GM12878 (cell line): ENCODE measurements around the gene ACTG1. TPM values are rescaled to one million over a fixed set of nuclear protein-coding genes. Genes with fewer than 3 reads are reported as not detected.

ENCODE experiments used
- ATAC-seq: fragments of 200-7000 bp; cut with Tn5 transposase; 3 replicates; pipeline ENCODE4 v1.9.1; 2020; ENCODE audit warnings: mild to moderate bottlenecking, moderate library complexity
- BruUV-seq: library from RNA; stranded (reverse); fragments of 400-500 nt; replicated peaks from 2 replicates; lab custom pipeline; 2021; lab: Mats Ljungman, UMichigan
- CTCF ChIA-PET: fragments of 300-600 bp; sonication (Branson Sonifier 250); formaldehyde crosslinking; extraction: SDS; loops from one replicate; lab custom pipeline; 2021; ENCODE audit warnings: inconsistent platforms; lab: Yijun Ruan, JAX
- POLR2A ChIA-PET: fragments of 350-600 bp; formaldehyde crosslinking; extraction: SDS; loops from one replicate; lab custom pipeline; 2021; ENCODE audit warnings: inconsistent platforms; lab: Charles Lee
- RAD21 ChIA-PET: fragments of 300-600 bp; sonication (Branson Sonifier 250); formaldehyde crosslinking; loops from one replicate; lab custom pipeline; 2023; ENCODE audit warnings: antibody characterized with exemption; ENCODE audit not compliant: unreplicated experiment; lab: Charles Lee
- SMC1A ChIA-PET: fragments of 300-600 bp; sonication (Branson Sonifier 250); formaldehyde crosslinking; loops from one replicate; lab custom pipeline; 2023; ENCODE audit not compliant: unreplicated experiment, uncharacterized antibody; lab: Charles Lee
- DNase-seq: peaks from one replicate; pipeline ENCODE4 v3.0.0-alpha.2; 2011; ENCODE audit warnings: low read depth, low spot score
- FAIRE-seq: peaks from 3 replicates; lab custom pipeline; 2011; peaks lifted over from hg19 to GRCh38; lab: Jason Lieb, UNC
- H2AFZ ChIP-seq: 2 replicates; pipeline ENCODE4 v1.6.0; 2011; ENCODE audit warnings: low read depth, low read length, control low read depth; ENCODE audit not compliant: control insufficient read depth
- H3K27ac ChIP-seq: 2 replicates; pipeline ENCODE4 v1.5.1; 2011; ENCODE audit warnings: control low read depth; ENCODE audit not compliant: control insufficient read depth, insufficient read depth
- H3K27me3 ChIP-seq, 2 experiments: replicated peaks in 1 of 2; 2 replicates each; pipeline versions ENCODE4 v1.6.0 to v1.6.1; 2011; ENCODE audit warnings: low read length in 1 of 2; ENCODE audit not compliant: control insufficient read depth in 2 of 2, insufficient read depth in 2 of 2
- H3K36me3 ChIP-seq, 2 experiments: 2 replicates each; pipeline ENCODE4 v1.5.1; 2011; ENCODE audit warnings: low read length in 1 of 2; ENCODE audit not compliant: control insufficient read depth in 2 of 2, insufficient read depth in 2 of 2
- H3K4me1 ChIP-seq: 2 replicates; pipeline ENCODE4 v1.6.1; 2011; ENCODE audit warnings: mild to moderate bottlenecking, low read length, moderate library complexity, mixed read lengths; ENCODE audit not compliant: control insufficient read depth, insufficient read depth
- H3K4me2 ChIP-seq: 2 replicates; pipeline ENCODE4 v1.6.0; 2011; ENCODE audit warnings: control low read depth; ENCODE audit not compliant: control insufficient read depth, insufficient read depth
- H3K4me3 ChIP-seq: fragments of 200-600 bp; sonication (generic); 2 replicates; pipeline ENCODE4 v1.5.1; 2016
- H3K79me2 ChIP-seq: 2 replicates; pipeline ENCODE4 v1.6.0; 2011; ENCODE audit warnings: low read length; ENCODE audit not compliant: control insufficient read depth, insufficient read depth
- H3K9ac ChIP-seq: 2 replicates; pipeline ENCODE4 v1.8.0; 2011; ENCODE audit warnings: low read length, control low read depth, mixed read lengths; ENCODE audit not compliant: control insufficient read depth, insufficient read depth
- H3K9me3 ChIP-seq: replicated peaks from 3 replicates; pipeline ENCODE4 v1.5.1; 2011; ENCODE audit warnings: mild to moderate bottlenecking, low read length; ENCODE audit not compliant: control insufficient read depth, insufficient read depth
- H4K20me1 ChIP-seq: 2 replicates; pipeline ENCODE4 v1.6.0; 2011; ENCODE audit not compliant: control insufficient read depth, insufficient read depth
- BRCA1 ChIP-seq: IDR thresholded peaks from 2 replicates; pipeline ENCODE4 v1.6.1; 2011; ENCODE audit warnings: low read depth, low read length, improper control_type of control experiment
- ESRRA ChIP-seq: IDR thresholded peaks from 2 replicates; pipeline ENCODE4 v1.6.1; 2012; ENCODE audit warnings: mild to moderate bottlenecking, low read length, improper control_type of control experiment
- HDAC6 ChIP-seq: fragments of 200-600 bp; sonication (generic); IDR thresholded peaks from one replicate; pipeline ENCODE4 v1.8.0; 2017; ENCODE audit warnings: antibody characterized with exemption; ENCODE audit not compliant: unreplicated experiment
- MEF2A ChIP-seq: IDR thresholded peaks from 2 replicates; pipeline ENCODE4 v1.6.1; 2011; ENCODE audit warnings: low read depth, mild to moderate bottlenecking, low read length, moderate library complexity; ENCODE audit not compliant: insufficient read depth
- PAX8 ChIP-seq: fragments of 450-650 bp; IDR thresholded peaks from 2 replicates; pipeline ENCODE4 v1.6.1; 2017; ENCODE audit warnings: mild to moderate bottlenecking, moderate library complexity
- POLR2AphosphoS2 ChIP-seq: IDR thresholded peaks from 2 replicates; pipeline ENCODE4 v1.6.1; 2011; ENCODE audit warnings: low read depth, mild to moderate bottlenecking, low read length, improper control_type of control experiment, moderate library complexity
- POU2F2 ChIP-seq: IDR thresholded peaks from 3 replicates; pipeline ENCODE4 v1.6.1; 2011; ENCODE audit warnings: low read depth, mild to moderate bottlenecking, low read length, borderline replicate concordance
- ZNF274 ChIP-seq: IDR thresholded peaks from one replicate; pipeline ENCODE4 v1.8.0; 2011; ENCODE audit not compliant: insufficient read length, insufficient read depth
- WGBS: methylation state at CpG from one replicate; pipeline ENCODE4 v1.1.6; 2016; ENCODE audit warnings: low lambda C conversion rate; ENCODE audit not compliant: insufficient replicate concordance, insufficient coverage; ENCODE audit errors: missing lambda C conversion rate; 5-methylcytosine and 5-hydroxymethylcytosine counted together
- in situ Hi-C: fragments of 300-500 bp; cut with MboI; formaldehyde crosslinking; loops from 9 replicates; pipeline ENCODE4 v1.14.3; 2018; ENCODE audit warnings: mixed read lengths
- intact Hi-C: fragments of 100-400 bp; cut with micrococcal nuclease; formaldehyde crosslinking; loops from one replicate; pipeline ENCODE4 v1.14.2; 2022; ENCODE audit not compliant: unreplicated experiment
- polyA plus RNA-seq, 11 experiments: library from polyadenylated mRNA; depleted of rRNA in 4 of 11; unstranded in 6 of 11; stranded (reverse) in 5 of 11; fragments of >200 nt; fragmentation: Nextera tagmentation in 4 of 11; fragmentation: Illumina TruSeq in 1 of 11; extraction: Ambion mirVana in 4 of 11; extraction: Trizol in 1 of 11; gene quantifications; 1 replicate in 1 of 11; 2 replicates in 10 of 11; pipeline versions ENCODE4 v1.2.1 to v1.2.3, GENCODE V29; 2011 to 2016; ENCODE audit warnings: inconsistent platforms in 2 of 11, missing spikeins in 2 of 11, low read depth in 1 of 11
- total RNA-seq, 4 experiments: library from RNA; depleted of rRNA in 3 of 4; stranded (reverse); fragments of >200 nt in 3 of 4; fragmentation: Illumina TruSeq in 1 of 4; extraction: Trizol in 1 of 4; gene quantifications; 2 replicates each; pipeline versions ENCODE4 v1.2.1 to v1.2.3, GENCODE V29; 2013 to 2021
- TF ChIP-seq, protein P1 (sequence below): fragments of 450-650 bp; IDR thresholded peaks from 2 replicates; pipeline ENCODE4 v1.6.1; 2017; ENCODE audit warnings: borderline replicate concordance
- TF ChIP-seq, protein P2 (sequence below): IDR thresholded peaks from 2 replicates; pipeline ENCODE4 v1.6.1; 2011; ENCODE audit warnings: low read depth, mild to moderate bottlenecking, low read length, moderate library complexity, borderline replicate concordance; ENCODE audit errors: extremely low read depth
- TF ChIP-seq, protein P3 (sequence below): fragments of 450-650 bp; IDR thresholded peaks from 2 replicates; pipeline ENCODE4 v1.6.1; 2018; ENCODE audit warnings: borderline replicate concordance, mild to moderate bottlenecking; ENCODE audit not compliant: partially characterized antibody
- TF ChIP-seq, protein P4 (sequence below), 3 experiments: IDR thresholded peaks in 2 of 3; conservative IDR thresholded peaks in 1 of 3; 2 replicates each; pipeline ENCODE4 v1.5.1; 2011; ENCODE audit warnings: low read depth in 3 of 3, low read length in 3 of 3, mild to moderate bottlenecking in 3 of 3, control low read depth in 2 of 3, moderate library complexity in 2 of 3, inconsistent platforms in 1 of 3, mixed read lengths in 1 of 3; ENCODE audit not compliant: control insufficient read depth in 2 of 3, insufficient read depth in 1 of 3; ENCODE audit errors: extremely low read depth in 1 of 3
- TF ChIP-seq, protein P5 (sequence below): fragments of 450-650 bp; conservative IDR thresholded peaks from 2 replicates; pipeline ENCODE4 v1.6.1; 2017; ENCODE audit warnings: mild to moderate bottlenecking, moderate library complexity

ACTG1 gene
- total and polyA plus RNA-seq, 10 of the 15 experiments (the other 5 are each of a cell fraction or from before 2014, with no cell fraction given) = 810 to 6,105 (median 3,650) TPM

DNA sequence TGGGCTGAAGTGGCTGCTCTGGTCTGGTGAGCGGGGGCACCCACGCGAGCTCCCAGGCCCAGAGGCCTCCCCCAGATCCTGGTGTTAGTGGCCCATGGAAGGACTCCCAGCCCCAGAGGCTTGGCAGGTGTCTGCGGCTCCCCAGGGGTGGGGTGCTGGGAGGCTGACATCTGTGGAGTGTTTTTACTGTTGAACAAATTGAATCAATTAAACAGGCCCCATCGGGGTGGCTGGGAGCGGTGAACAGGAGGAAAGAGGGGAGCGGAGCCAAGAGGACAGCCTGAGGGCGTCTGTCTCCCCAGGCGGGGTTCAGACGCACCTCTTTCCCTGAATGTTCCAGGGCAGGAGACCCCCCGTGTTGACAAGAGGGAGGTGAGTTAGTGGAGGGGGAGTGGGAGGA lies 29.9 kb downstream of the ACTG1 start:
- H3K4me2 ChIP-seq = no peak overlapping the region
- no peaks in the 10 kb centered on the region for H3K36me3 ChIP-seq
- H3K9ac ChIP-seq = no peak overlapping the region
- in situ Hi-C loops = loop anchor here (25.0 kb wide), 1 partner anchor 345 kb away; no protein-coding TSS in a partner anchor
- WGBS = 28% methylated on average over 11 of the region's 11 CpGs
- no TSS peak for BruUV-seq
- peaks cover 12% of the 10 kb centered on the region for H3K4me1 ChIP-seq
- ChIA-PET POLR2A (no interaction called here), RAD21 (interaction anchor here (1.1 to 4.2 kb wide), 2 partner anchors 26 to 229 kb away, joined by 3 to 27 read pairs; no protein-coding TSS in a partner anchor), CTCF (interaction anchor here (1.4 to 3.9 kb wide), 4 partner anchors 118 to 229 kb away, joined by 6 to 44 read pairs (median 31); no protein-coding TSS in a partner anchor), SMC1A (interaction anchor here (1.1 to 2.9 kb wide), 2 partner anchors 26 to 52 kb away, joined by 3 to 9 read pairs; no protein-coding TSS in a partner anchor)
- DNase-seq (no peak), FAIRE-seq (no peak), ATAC-seq (no peak)
- no peak overlapping the region for H3K4me3 ChIP-seq
- H3K79me2 ChIP-seq = no peaks in the 10 kb centered on the region
- no peak overlapping the region for H3K27ac ChIP-seq
- peaks cover 7 to 8% of the 10 kb centered on the region in 2 experiments; a peak in 3 of 4 replicates for H3K27me3 ChIP-seq
- no peaks in the 10 kb centered on the region for H3K9me3 ChIP-seq
- TF ChIP-seq POU2F2 = no peak
- no peak for TF ChIP-seq HDAC6
- TF ChIP-seq, protein P1, sequence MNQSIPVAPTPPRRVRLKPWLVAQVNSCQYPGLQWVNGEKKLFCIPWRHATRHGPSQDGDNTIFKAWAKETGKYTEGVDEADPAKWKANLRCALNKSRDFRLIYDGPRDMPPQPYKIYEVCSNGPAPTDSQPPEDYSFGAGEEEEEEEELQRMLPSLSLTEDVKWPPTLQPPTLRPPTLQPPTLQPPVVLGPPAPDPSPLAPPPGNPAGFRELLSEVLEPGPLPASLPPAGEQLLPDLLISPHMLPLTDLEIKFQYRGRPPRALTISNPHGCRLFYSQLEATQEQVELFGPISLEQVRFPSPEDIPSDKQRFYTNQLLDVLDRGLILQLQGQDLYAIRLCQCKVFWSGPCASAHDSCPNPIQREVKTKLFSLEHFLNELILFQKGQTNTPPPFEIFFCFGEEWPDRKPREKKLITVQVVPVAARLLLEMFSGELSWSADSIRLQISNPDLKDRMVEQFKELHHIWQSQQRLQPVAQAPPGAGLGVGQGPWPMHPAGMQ = no peak
- TF ChIP-seq, protein P2, sequence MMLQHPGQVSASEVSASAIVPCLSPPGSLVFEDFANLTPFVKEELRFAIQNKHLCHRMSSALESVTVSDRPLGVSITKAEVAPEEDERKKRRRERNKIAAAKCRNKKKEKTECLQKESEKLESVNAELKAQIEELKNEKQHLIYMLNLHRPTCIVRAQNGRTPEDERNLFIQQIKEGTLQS = no peak
- TF ChIP-seq, protein P3, sequence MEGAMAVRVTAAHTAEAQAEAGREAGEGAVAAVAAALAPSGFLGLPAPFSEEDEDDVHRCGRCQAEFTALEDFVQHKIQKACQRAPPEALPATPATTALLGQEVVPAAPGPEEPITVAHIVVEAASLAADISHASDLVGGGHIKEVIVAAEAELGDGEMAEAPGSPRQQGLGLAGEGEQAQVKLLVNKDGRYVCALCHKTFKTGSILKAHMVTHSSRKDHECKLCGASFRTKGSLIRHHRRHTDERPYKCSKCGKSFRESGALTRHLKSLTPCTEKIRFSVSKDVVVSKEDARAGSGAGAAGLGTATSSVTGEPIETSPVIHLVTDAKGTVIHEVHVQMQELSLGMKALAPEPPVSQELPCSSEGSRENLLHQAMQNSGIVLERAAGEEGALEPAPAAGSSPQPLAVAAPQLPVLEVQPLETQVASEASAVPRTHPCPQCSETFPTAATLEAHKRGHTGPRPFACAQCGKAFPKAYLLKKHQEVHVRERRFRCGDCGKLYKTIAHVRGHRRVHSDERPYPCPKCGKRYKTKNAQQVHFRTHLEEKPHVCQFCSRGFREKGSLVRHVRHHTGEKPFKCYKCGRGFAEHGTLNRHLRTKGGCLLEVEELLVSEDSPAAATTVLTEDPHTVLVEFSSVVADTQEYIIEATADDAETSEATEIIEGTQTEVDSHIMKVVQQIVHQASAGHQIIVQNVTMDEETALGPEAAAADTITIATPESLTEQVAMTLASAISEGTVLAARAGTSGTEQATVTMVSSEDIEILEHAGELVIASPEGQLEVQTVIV = no peak
- TF ChIP-seq PAX8 = no peak
- no peak for TF ChIP-seq ESRRA
- TF ChIP-seq, protein P4, sequence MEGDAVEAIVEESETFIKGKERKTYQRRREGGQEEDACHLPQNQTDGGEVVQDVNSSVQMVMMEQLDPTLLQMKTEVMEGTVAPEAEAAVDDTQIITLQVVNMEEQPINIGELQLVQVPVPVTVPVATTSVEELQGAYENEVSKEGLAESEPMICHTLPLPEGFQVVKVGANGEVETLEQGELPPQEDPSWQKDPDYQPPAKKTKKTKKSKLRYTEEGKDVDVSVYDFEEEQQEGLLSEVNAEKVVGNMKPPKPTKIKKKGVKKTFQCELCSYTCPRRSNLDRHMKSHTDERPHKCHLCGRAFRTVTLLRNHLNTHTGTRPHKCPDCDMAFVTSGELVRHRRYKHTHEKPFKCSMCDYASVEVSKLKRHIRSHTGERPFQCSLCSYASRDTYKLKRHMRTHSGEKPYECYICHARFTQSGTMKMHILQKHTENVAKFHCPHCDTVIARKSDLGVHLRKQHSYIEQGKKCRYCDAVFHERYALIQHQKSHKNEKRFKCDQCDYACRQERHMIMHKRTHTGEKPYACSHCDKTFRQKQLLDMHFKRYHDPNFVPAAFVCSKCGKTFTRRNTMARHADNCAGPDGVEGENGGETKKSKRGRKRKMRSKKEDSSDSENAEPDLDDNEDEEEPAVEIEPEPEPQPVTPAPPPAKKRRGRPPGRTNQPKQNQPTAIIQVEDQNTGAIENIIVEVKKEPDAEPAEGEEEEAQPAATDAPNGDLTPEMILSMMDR (IDR thresholded peaks at IDR 0.05 in 2 of 3, conservative IDR thresholded peaks at IDR 0.05 in 1 of 3; ENCODE audit: control insufficient read depth in 2 of 3, extremely low read depth in 1 of 3, insufficient read depth in 1 of 3, low read depth in 3 of 3, low read length in 3 of 3) = no peak
- TF ChIP-seq, protein P5, sequence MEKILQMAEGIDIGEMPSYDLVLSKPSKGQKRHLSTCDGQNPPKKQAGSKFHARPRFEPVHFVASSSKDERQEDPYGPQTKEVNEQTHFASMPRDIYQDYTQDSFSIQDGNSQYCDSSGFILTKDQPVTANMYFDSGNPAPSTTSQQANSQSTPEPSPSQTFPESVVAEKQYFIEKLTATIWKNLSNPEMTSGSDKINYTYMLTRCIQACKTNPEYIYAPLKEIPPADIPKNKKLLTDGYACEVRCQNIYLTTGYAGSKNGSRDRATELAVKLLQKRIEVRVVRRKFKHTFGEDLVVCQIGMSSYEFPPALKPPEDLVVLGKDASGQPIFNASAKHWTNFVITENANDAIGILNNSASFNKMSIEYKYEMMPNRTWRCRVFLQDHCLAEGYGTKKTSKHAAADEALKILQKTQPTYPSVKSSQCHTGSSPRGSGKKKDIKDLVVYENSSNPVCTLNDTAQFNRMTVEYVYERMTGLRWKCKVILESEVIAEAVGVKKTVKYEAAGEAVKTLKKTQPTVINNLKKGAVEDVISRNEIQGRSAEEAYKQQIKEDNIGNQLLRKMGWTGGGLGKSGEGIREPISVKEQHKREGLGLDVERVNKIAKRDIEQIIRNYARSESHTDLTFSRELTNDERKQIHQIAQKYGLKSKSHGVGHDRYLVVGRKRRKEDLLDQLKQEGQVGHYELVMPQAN = no peak
- TF ChIP-seq BRCA1 = no peak
- TF ChIP-seq MEF2A = no peak
- TF ChIP-seq POLR2AphosphoS2 = no peak
- TF ChIP-seq ZNF274 = no peak
- no peak overlapping the region for H2AFZ ChIP-seq
- no peaks in the 10 kb centered on the region for H4K20me1 ChIP-seq
- intact Hi-C loops = loop anchor here (5.0 kb wide), 2 partner anchors 340 to 380 kb away; no protein-coding TSS in a partner anchor
